GM12891 (cell line): ENCODE measurements around the gene SAMD8.

Experiments
- POLR2A ChIP-seq: IDR thresholded peaks from 2 replicates; pipeline ENCODE4 v1.6.1; 2011; ENCODE audit warnings: low read depth, low read length, control low read depth
- POLR2AphosphoS5 ChIP-seq: IDR thresholded peaks from 2 replicates; pipeline ENCODE4 v1.6.1; 2011; ENCODE audit warnings: low read depth, low read length, control low read depth

DNA sequence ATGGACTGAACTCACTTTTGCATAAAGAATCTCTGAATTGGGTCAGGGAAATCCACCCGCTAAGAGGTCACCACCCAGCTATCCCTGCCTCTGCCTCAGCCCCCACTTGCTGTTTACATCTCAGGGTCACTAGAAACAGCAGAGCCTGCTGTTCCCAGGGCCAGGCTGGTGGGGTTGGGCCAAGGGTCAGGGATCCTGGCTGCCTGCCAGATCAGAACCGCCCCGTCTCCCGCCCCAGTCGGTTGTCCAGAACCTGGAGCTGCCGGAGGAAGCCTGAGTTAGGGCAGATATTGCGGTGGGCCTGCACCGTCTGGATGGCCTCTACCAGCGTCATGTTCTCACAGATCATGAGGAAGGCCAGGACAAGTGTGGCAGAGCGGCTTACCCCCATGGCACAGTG, 17.0 kb upstream of the SAMD8 start:
- no peak for TF ChIP-seq POLR2A
- TF ChIP-seq POLR2AphosphoS5: no peak
